GM21390 (cell line): ENCODE data around the gene ZPR1.
A peak's percentile ranks its signal among the peaks of the same experiment; 100 is the strongest.

ENCODE experiments used
- ATAC-seq: cut with Tn5 transposase; IDR thresholded peaks from one replicate; pipeline ENCODE4 v1.9.1; 2021; ENCODE audit not compliant: unreplicated experiment

The ZPR1 gene

GRCh38 chr11:116792869-116793771 is 5.3 kb upstream of the ZPR1 start:
- no peak for ATAC-seq

- no peak for ATAC-seq
Observed at GRCh38 chr11:116792144-116792868, 4.5 kb upstream of the ZPR1 start.

GRCh38 chr11:116791813-116792143 is 4.0 kb upstream of the ZPR1 start, which contains the start of gene APOA5:
Gene APOA5 (minus strand): TSS chr11:116791879. CDS start chr11:116791860, 19 bp downstream.
- ATAC-seq, result no peak

GRCh38 chr11:116791002-116791812 is 3.4 kb upstream of the ZPR1 start:
- no peak for ATAC-seq

- no peak for ATAC-seq
Observed at GRCh38 chr11:116790167-116791001, 2.6 kb upstream of the ZPR1 start.

GRCh38 chr11:116788975-116789374 is 1.2 kb upstream of the ZPR1 start:
- no peak for ATAC-seq

- no peak for ATAC-seq
Observed at GRCh38 chr11:116788534-116788933, 711 bp upstream of the ZPR1 start.

GRCh38 chr11:116787436-116787785 is 412 bp downstream of the ZPR1 start:
- ATAC-seq, result no peak

- no peak for ATAC-seq
Observed at GRCh38 chr11:116786966-116787365, 857 bp downstream of the ZPR1 start.

GRCh38 chr11:116786326-116786725 is 1.5 kb downstream of the ZPR1 start:
- ATAC-seq, result no peak

GRCh38 chr11:116782728-116783127 is 5.1 kb downstream of the ZPR1 start:
- no peak for ATAC-seq

GRCh38 chr11:116778556-116778955 is 9.3 kb downstream of the ZPR1 start:
- no peak for ATAC-seq

GRCh38 chr11:116777056-116777455 is 10.8 kb downstream of the ZPR1 start:
- ATAC-seq, result no peak

GRCh38 chr11:116776522-116776984 is 11.3 kb downstream of the ZPR1 start:
- ATAC-seq, result no peak

- ATAC-seq, result no peak
Observed at GRCh38 chr11:116775975-116776374, 11.8 kb downstream of the ZPR1 start.

- no peak for ATAC-seq
Observed at GRCh38 chr11:116774661-116775060, 13.2 kb downstream of the ZPR1 start.

GRCh38 chr11:116773203-116774097 is 14.4 kb downstream of the ZPR1 start:
- ATAC-seq, result peak; percentile 15

GRCh38 chr11:116772443-116773202 is 15.2 kb downstream of the ZPR1 start, which contains the start of gene BUD13:
Gene BUD13 (minus strand): TSS chr11:116772987. CDS start chr11:116772964, 23 bp downstream.
- ATAC-seq, result peak; percentile 81

- ATAC-seq, result no peak
Observed at GRCh38 chr11:116771935-116772334, 15.9 kb downstream of the ZPR1 start.
